ENCODE results near the gene ZNF317.
A peak's percentile ranks its signal among the peaks of the same experiment; 100 is the strongest.

Gene ZNF317

DNA sequence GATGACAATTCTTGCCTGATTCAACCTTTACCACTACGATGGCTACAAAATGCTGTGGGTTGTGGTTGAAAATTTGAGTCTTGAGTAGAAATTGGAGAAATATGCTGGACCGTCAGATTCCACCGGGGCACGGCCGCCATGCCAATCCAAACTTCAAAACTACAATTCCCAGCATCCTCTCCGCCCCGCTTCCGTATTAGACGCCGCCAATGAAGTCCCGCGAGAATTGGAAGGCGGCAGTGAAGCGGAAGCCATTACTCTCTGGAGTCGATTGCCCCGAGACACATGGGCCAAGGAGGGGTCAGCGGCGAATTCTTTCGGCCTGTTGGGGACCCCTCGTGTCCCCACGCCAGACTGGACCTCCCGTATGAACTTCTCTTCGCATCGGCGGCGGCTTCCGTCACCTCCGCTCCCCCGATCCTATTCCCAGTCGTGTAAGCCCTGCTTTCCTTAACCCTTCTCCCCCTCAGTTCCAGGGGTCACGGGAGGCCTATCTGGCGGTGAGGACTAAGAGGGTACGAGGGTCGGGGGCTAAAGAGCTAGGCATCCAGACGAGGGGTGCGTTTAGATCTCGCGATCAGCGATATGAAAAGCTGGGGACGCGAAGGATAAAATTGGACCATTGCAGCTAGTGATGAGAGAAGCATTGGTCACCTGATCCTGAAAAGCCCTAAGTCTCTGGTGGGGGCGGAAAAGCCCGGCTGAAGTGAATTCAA lies at the start of gene ZNF317:
Gene ZNF317 (plus strand): TSS at position 239 of the 716 bp plus-strand sequence. CDS start 15,620 bp downstream, outside the sequence.
- peak; percentile 80 for DNase-seq

DNA sequence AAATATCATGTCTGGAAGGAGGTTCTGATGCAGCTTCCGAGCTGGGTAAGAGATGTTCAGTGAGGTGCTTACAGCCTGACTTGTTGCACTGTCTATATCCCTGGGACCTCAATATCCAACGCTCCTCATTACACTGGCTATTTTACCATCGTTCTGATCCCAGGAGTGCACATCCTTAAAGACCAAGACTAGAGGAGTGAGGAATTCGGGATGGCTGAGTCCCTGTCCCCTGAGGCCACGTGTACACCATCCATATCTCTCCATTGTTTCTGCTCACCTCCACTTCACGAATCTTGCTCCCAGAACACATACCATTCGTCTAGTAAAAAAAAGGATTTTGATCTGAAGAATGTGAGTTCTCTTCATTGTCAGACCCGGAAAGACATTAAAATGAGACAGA lies 32.8 kb upstream of the ZNF317 start, which contains the start of gene OR7G2:
Gene OR7G2 (minus strand): TSS at position 101 of the 400 bp plus-strand sequence. CDS start 4,232 bp downstream, outside the sequence.
- no peak for DNase-seq

DNA sequence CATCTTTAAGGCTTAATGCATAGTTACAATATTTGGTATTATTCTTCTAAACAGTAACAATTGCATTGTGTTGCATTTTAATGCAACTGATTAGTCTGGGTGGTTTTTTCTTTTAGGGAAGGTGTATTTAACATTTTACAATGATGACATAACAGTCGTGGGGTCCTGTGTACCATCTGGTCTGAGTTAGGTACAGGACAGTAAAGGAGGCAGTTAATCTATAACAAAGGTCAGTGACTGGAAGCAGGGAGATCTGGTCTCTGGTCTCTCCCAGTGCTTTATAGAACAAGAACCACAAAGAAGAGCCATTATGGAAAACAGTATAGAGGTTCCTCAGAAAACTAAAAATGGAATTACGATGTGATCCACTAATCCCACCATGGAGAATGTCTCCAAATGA lies 30.2 kb upstream of the ZNF317 start:
- DNase-seq = no peak

DNA sequence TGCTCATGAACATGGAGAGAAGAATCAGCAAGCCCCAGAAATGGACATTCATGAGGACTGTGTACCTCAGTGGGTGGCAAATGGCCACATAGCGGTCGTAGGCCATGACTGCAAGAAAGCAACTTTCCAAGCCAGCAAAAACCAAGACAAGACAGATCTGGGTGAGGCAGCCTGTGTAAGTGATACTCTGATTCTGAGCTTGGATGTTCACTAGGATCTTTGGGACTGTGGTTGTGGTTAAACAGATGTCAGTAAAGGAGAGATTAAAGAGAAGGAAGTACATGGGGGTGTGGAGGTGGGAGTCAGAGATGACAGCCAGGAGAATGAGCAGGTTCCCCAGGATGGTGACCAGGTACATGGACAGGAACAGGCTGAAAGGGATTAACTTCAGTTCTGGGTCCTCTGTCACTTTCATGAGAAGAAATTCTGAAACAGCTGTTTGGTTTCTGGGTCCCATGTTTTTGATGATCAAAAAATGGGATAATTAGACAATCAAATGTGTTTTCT lies 24.8 kb upstream of the ZNF317 start, which contains the start of gene OR7G1:
Gene OR7G1 (minus strand): TSS at position 457 of the 507 bp plus-strand sequence. CDS start 0 bp downstream, at position 457.
- no peak for DNase-seq

DNA sequence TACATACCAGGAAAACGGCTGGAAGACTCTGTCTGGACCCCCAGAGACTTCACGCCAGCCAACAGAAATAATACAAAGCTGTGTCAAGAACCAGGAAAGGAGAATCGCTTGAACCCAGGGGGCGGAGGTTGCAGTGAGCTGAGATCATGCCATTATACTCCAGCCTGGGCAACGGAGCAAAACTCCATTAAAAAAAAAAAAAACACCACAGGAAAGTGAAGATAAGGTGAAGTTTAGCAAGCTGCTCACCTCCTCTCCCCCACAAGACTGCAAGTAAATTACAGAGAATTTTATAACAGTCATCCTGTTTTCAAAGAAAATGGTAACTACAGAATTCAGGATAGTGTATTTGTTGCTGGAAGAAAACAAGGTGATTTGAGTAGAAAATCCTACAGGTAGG lies 23.6 kb upstream of the ZNF317 start:
- no peak for DNase-seq

DNA sequence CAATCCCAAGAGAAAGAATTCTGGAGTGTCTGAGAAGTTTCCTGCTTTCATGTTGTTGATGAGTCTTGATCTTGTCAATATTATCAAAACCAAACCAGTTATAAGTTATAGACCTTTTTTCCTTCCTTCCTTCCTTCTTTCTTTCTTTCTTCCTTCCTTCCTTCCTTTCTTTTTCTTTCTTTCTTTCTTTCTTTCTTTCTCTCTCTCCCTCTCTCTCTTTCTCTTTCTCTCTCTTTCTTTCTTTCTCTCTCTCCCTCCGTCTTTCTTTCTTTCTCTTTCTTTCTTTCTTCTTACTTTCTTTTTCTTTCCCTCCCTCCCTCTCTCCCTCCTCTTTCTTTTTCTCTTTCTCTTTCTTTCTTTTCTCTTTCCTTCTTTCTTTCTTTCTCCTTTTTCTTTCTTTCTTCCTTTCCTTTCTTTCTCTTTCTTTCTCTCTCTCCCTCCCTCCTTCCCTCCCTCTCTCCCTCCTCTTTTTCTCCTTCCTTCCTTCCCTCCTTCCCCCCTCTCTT lies 13.2 kb upstream of the ZNF317 start, which contains the start of gene OR7G3:
Gene OR7G3 (minus strand): TSS at position 51 of the 506 bp plus-strand sequence. CDS start 0 bp downstream, at position 51.
- no peak for DNase-seq

DNA sequence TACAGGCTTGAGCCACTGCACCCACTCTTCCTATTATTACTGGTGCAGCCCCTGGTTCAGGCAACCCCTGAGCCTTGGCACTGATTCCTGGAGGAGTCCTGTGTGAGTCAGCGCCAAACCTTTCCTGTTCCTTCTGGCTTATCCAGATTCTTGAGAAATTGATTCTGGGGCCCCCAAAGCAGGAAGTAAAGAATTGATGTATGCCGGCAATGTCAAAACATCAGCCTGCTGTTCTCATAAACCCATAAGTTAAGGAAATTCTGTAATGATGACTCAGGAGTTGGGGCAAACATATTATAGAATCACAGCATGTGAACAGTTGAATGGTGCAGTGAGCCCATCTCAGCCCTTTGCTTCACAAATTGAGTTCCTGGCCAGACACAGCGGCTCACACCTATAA lies 12.0 kb upstream of the ZNF317 start:
- no peak for DNase-seq

DNA sequence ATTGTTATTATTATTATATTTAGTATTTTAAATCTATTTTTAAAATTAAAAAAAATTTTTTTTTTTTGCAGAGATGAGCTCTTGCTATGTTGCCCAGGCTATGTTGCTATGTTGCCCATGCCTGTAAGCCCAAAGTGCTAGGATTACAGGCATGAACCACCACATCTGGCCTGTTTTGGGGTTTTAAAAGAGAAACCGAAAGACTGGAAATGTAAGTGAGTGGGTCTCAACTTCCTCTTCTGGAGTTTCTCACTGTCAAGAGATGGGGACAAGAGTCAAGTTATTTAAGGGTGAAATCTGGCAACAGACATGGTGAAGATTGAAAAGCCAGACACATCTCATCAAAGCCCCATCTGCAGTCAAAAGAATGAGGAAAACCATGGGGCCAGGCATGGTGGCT lies 9.2 kb upstream of the ZNF317 start:
- no peak for DNase-seq

DNA sequence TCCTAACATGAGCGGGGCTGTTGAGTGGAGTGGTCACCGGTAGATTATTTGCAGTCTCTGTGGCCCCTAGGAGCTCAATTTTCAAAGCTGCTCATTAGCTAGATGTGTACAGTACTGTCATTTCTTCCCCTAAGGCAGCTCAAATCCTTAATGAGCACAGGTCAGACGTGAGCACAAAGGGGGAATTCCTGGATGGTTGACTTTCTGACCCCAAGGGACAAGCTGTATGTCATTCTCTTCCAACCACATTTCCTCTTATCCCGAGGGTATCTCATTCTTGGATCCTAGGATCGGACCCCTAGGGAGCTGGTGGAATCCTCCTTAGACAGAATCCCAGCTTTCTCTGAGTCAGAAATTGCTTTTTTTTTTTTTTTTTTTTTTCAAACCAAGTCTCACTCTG lies 7.8 kb upstream of the ZNF317 start:
- no peak for DNase-seq

DNA sequence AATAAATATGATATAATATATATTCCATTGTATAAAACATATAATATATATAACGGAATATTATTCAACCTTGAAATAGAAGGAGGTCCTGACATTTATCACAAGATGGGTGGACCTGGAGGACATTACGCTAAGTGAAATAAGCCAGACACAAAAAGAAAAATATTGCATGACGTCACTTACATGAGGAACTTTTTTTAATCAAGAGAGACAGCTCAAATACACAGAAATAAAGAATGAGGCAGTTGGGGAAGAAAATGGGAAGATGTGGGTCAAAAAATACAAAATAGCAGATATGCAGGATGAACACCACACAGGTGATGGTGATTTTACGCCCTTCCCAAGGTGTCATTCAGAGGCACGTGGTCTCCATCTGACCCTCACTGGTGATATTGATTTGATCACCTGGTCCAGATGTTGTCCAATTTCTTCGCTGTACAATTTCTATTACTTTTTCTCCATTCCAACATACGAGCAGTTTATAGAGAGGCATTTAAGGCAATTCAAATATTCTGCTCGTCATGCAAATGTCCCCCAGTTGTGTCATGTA lies 513 bp upstream of the ZNF317 start:
- no peak for DNase-seq

DNA sequence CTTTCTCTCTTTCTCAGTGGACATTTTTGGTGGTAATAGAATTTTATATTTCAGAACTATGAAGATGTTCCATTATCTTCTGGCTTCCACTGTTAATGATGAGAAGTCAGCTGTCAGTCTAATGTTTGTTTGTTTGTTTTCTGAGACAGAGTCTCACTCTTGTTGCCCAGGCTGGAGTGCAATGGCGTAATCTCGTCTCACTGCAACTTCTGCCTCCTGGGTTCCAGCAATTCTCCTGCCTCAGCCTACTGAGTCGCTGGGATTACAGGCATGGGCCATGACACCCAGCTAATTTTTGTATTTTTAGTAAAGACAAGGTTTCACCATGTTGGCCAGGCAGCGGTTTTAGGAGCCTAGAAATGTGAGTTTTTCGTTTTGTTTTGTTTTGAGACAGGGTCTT lies 4.7 kb downstream of the ZNF317 start:
- DNase-seq = no peak

DNA sequence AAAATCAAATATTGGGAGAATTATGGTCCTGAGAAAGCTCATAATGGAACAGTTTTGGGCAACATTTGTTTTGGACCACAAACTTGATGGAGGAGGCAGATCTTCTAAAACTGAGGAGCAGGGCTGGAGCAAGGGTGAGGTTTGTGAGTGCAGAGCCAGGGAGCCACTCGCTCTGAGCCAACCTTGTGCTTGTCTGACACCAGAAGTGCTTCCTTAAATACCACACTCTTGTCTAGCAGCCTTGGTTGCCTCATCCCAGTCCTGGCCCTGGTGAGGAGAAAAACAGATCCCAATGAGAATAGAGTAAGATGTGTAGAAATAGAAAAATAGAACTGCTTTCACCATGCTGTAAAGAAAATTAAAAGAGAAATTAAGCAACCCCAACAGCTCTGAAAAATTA lies 6.7 kb downstream of the ZNF317 start:
- no peak for DNase-seq

DNA sequence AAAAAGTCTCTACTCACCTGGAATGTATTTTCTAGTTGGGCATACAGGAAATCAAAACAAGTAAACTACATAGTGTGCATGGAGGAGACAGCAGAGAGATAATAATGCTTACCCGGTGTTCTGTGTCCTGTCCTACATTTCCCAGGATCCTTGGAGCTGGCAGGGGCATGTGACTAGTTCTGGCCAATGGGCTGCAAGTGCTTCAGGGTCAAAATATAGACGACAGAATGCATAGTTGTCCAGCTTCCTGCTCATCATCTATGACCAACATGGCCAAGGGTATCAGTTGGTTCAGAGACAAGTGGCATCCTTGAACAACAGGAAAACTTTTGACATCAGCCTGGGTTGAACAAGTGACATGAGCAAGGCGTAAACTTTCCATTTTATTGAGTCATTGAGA lies 8.5 kb downstream of the ZNF317 start:
- DNase-seq = no peak

DNA sequence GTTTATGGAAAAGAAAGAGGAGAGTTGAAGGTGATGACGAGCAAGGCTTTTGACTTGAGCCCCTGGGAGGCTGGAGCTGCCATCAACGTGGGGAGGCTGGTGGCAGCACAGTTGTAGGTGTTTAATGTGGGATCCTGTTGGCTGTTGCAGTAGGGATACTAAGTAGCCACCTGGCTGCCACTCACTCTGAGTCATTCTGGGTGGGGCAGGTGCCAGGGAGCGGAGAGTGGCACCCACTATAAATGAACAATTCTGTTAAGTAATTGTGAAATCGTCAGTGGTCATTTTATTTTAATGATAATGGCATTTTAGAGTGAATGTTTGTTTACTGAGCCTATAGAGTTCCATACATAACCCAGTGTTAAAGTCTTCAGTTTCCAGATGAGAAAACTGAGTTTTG lies 9.8 kb downstream of the ZNF317 start:
- DNase-seq = no peak

DNA sequence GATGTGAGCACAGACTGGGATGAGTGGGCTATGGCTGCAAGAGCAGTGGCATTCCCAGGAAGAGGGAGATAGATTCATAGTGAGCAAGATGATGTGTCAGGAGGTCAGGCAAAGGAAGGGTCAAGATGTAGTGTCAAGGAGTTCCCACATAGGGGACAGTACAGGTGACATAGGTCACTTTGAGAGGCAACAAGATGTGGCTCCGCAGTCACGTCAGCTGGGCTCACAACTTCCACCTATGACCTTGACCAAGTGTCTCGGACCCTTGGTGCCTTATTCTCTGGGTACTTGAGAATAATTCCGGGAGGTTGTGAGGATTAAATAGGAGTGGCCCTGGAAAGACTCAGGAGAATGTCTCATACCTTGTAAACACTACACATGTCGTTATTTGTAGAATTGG lies 10.5 kb downstream of the ZNF317 start:
- no peak for DNase-seq

DNA sequence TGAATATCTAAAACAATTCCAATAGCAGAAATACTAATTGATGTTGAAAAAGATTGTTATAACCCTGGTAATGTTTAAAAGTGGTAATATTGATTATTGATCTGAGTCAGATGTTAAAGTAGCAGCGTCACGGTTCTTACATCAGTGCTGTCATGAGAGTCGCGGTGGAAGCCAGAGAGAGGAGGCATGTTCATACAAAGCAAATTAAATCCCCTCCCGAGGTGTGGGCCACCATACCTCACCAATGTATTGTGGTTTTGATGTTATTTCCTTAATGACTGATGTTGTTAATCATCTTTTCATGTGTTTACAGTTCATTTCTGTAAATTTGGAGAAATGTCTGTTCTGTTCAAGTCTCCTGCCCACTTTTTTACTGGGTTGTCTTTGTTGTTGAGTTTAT lies 11.2 kb downstream of the ZNF317 start:
- DNase-seq = no peak

DNA sequence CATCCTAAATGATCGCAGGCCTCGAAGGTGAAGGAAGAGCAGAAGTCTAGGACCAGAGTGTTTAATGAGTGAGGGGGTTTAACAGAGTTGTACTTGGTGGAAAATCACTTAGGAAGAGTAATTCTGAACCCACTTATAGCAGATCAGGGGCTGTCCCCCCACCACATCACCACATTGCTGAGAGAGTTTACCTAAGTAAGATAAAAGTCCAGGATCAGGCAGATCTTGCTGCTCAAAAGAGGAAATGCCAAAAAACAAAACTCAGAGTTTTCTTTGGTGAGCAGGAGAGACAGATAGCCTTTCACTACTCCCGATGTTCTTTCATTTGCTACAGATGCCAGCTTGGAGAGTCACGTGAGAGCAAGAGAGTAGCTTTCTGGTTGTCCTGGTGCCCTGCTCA lies 15.4 kb downstream of the ZNF317 start:
- no peak for DNase-seq

DNA sequence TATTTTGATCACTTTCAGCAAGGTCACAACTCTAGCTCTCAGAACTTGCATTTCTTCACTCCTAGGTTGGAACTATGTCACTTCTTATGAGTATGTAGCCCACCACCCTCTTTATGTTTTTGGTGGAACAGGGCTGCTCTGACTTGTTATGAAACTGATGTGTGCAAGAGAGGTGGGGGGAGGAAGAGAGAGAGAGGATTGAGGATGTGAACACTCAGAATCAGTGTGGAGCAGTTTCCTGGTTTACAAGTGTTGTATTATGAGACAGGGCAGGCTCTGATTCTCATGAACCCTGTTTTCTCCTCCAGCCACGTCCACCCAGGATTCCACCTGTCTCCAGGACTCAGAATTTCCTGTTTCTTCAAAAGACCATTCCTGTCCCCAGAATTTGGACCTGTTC lies 16.1 kb downstream of the ZNF317 start:
- no peak for DNase-seq

DNA sequence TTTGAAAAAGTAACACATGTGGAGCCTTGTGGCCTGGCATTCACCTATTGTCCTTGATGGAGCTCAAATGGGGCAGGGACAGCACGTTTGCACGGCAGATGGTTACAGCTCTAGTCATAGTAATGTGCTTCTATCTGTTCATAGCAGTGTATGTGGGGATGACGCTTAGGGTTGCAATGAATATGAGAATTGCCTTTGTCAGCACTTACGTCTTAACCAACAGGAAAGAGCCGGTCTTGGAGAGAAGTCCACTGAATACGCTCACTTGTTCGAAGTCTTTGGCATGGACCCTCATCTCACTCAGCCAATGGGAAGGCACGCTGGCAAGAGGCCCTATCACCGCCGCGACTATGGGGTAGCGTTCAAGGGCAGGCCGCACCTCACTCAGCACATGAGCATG lies 19.7 kb downstream of the ZNF317 start:
- DNase-seq = no peak

DNA sequence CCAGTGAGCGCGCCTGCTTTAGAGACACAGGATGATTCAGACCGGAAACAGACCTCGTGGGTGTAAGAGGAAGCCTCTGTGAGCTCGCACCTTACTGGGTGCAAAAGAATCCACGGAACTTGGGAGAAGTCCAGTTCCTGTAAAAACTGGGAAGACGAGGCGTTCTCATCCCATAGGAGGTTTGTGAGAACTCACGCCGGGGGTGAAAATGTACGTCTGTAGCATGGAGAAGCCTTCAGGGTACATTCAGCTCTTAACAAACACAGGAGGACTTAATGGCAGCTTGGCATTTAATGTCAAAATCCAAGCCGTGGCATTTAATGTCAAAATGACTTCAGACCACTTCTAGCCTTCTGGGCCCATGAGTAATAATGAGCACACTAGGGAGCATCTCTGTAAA lies 21.2 kb downstream of the ZNF317 start:
- no peak for DNase-seq

DNA sequence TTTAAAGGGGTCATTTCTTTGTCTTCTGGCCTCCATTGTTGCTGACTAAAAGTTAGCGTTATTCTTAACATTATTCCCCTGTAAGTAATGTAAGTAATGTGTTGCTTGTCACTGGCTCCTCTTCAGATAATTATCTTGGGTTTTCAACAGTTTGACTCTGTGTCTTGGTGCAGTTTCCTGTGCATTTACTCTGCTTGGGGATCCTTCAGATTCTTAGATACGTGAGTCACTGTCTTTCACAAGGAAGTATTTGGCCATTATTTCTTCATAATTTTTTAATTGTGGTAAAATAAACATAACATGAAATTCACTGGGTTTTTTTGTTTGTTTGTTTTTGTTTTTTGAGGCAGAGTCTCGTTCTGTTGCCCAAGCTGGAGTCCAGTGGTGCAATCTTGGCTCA lies 25.1 kb downstream of the ZNF317 start:
- no peak for DNase-seq

DNA sequence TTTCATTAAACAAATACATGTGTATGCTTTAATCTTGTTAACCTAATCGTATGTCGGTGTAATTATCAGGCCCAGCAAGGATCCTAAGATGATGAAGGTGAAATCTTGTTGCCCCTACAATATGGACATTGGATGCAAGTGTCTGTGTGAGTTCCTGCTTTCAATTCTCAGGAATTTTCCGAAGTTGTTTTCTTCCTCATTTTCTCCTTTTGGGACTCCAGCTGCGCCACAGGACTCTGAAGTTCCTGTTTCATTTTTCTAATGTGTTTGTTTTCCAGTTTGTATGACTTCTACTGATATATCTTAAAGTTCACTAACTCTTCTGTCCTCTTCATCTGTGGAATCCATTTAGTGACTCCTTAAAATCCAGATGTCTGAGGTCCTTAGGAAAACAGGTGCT lies 26.6 kb downstream of the ZNF317 start:
- DNase-seq = no peak

DNA sequence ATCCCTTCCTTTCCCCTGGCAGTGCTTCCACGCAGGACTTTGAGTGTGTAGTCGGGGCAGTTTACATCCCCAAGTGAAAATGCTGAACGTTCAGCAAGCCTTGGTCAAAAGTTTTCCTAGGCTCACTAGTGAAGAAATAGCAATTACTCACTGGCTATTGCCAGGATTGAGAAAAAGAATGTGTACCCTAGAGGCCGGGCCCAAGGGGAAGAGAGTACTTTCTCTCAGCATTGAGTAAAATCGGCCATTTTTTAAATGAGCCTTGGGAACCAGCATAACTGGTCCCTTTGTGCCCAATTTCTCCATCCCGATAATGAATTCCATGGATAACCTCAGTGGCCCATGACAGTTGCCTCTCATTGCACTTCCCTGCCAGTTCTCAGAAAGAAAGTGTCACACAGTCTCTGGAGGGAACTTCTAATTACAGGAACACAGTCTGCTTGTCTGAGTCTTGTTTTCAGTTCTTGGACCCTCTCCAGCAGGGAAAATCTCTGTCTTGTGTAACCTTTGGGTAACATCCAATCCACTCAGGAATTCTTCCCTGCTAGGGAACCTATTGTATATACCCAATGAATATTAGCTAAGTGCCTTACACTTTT lies 31.3 kb downstream of the ZNF317 start:
- DNase-seq = no peak

DNA sequence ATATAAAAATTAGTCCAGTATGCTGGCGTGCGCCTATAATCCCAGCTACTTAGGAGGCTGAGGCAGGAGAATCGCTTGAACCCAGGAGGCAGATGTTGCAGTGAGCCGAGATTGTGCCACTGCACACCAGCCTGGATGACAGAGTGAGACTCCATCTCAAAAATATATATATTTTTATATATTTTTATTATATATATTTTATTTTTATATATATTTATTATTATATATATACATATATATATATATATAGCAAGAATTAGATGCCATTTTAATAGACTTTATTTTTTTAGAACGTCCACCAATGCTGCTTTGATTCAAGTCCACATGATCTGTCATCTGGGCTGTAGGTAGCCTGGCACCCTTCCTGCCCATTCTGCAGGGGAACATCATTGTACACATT lies 35.1 kb downstream of the ZNF317 start:
- DNase-seq = no peak

All from NCI-H1694 (cell line).